ENCODE measurements around the gene ZFP57.

ZFP57 gene

DNA sequence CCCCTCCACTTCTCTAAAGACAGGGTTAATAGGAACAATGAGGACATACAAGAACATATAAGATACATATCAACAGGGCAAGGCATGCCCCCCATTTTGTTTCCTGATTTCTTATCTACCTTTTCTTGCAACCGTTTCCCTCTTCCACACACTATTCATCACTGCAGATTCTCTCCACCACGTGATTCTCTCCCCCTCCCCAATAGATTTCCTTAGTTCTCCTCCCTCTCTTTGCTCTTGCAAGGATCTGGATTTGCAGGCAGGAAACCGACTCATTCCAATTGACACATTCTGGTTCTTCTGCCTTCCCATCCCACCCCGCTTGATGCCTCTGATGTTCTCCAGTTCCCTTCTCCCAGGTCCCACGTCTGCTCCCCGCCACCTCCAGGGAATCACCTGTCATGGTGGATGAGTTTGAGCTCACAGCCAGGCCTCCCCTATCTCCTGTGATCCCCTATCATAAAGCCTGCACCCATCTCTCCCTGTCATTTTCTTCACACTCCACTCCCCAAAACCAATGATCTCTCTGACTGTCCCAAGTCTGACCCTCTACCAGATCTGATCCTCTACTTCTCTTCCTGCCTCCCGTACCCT lies 55.5 kb downstream of the ZFP57 start:
- DNase-seq (ENCODE audit: low read depth): no peak

DNA sequence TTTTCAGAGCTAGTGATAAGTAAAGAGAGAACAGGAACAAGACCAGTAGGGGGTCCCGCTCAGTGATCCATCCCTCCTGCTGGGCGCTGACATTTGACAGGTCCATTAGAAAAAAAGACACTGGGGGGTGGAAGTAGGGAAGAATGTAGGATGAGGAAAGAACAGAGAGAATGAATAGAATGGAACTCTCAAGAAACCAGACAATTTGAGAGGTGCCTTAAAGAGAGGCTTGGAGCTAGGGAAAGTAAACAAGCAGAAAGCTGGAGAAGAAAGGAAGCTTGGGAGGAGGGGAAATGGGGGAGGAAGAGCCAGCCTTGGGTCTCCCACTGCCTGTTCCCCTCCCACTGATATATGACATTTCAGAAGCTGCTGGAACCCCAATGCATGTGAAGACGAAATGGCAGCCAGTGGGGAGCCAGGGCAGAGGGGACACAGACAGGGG lies 56.4 kb downstream of the ZFP57 start:
- no peak for DNase-seq (ENCODE audit: low read depth)
